ENCODE measurements around the gene NTHL1.

NTHL1 gene

GRCh38 chr16:2083876-2084780 lies 36.5 kb upstream of the NTHL1 start:
- no peak for DNase-seq (ENCODE audit: low read depth)

- DNase-seq (ENCODE audit: low read depth): no peak
Observed at GRCh38 chr16:2083409-2083808, 35.8 kb upstream of the NTHL1 start.

GRCh38 chr16:2082983-2083364 lies 35.3 kb upstream of the NTHL1 start:
- DNase-seq (ENCODE audit: low read depth): no peak

- no peak for DNase-seq (ENCODE audit: low read depth)
Observed at GRCh38 chr16:2082171-2082982, 34.7 kb upstream of the NTHL1 start.

- DNase-seq (ENCODE audit: low read depth): no peak
Observed at GRCh38 chr16:2081201-2082084, 33.8 kb upstream of the NTHL1 start.

GRCh38 chr16:2079991-2080390 lies 32.4 kb upstream of the NTHL1 start:
- DNase-seq (ENCODE audit: low read depth): no peak

- no peak for DNase-seq (ENCODE audit: low read depth)
Observed at GRCh38 chr16:2079311-2079800, 31.7 kb upstream of the NTHL1 start.

- no peak for DNase-seq (ENCODE audit: low read depth)
Observed at GRCh38 chr16:2078691-2079090, 31.1 kb upstream of the NTHL1 start.

GRCh38 chr16:2078096-2078495 lies 30.5 kb upstream of the NTHL1 start:
- no peak for DNase-seq (ENCODE audit: low read depth)

- DNase-seq (ENCODE audit: low read depth): no peak
Observed at GRCh38 chr16:2077696-2078095, 30.1 kb upstream of the NTHL1 start.

- no peak for DNase-seq (ENCODE audit: low read depth)
Observed at GRCh38 chr16:2077016-2077415, 29.4 kb upstream of the NTHL1 start.

- no peak for DNase-seq (ENCODE audit: low read depth)
Observed at GRCh38 chr16:2076072-2076865, 28.6 kb upstream of the NTHL1 start.

GRCh38 chr16:2075631-2076030 lies 28.0 kb upstream of the NTHL1 start:
- no peak for DNase-seq (ENCODE audit: low read depth)

GRCh38 chr16:2074071-2074470 lies 26.4 kb upstream of the NTHL1 start:
- DNase-seq (ENCODE audit: low read depth): no peak

- DNase-seq (ENCODE audit: low read depth): no peak
Observed at GRCh38 chr16:2072926-2073325, 25.3 kb upstream of the NTHL1 start.

GRCh38 chr16:2071454-2072202 lies 24.0 kb upstream of the NTHL1 start:
- no peak for DNase-seq (ENCODE audit: low read depth)

GRCh38 chr16:2070576-2071453 lies 23.2 kb upstream of the NTHL1 start:
- no peak for DNase-seq (ENCODE audit: low read depth)

GRCh38 chr16:2066139-2066538 lies 18.5 kb upstream of the NTHL1 start:
- no peak for DNase-seq (ENCODE audit: low read depth)

GRCh38 chr16:2064368-2064945 lies 16.8 kb upstream of the NTHL1 start:
- no peak for DNase-seq (ENCODE audit: low read depth)

All from ELR (cell line).